HG03571 (cell line): Measurements from ENCODE around the gene EIF2B1.

Experiments used
- ATAC-seq: cut with Tn5 transposase; IDR thresholded peaks from one replicate; pipeline ENCODE4 v1.9.1; 2021; ENCODE audit not compliant: unreplicated experiment

EIF2B1 gene

DNA sequence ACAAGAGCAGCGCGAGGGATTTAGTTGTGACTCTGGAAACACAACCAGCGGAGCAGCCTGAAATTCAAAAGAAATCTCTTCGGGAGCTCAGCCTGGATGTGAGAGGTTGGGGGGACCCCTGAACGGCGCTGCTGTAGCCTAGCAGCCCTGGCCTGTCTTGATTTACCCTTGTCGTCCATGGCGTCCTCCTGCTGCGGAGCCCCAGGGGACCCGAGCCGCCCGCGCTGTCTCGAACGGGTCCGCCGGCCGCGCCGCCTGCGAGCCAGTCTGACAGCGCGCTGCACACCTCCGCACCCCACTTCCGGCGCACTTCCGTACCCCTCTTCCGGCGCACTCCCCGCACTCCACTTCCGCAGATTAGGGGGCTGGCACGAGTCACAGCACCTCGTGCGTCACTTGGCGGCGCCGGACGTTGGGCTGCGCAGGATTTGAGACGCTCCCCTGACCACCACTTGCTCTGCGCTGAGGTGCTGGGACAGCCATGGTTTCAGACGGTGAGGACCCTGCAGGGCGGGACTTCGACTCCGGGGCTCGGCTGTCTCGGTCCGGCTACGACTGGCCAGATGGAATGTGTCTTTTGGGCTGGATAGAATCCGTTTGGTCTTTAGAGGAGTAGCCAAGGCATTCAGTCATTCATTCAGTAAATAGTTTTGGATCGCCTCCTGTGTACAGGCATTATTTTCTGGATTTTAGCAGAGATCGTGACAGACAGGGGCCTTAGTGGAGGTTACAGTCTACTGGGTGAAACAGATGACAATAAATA lies at the start of gene EIF2B1, which contains the start of gene GTF2H3:
Gene EIF2B1 (minus strand): TSS at position 308 of the 763 bp plus-strand sequence. CDS start 129 bp downstream, at position 179.
Gene GTF2H3 (plus strand): TSS at position 451 of the 763 bp plus-strand sequence. CDS start 31 bp downstream, at position 482.
- peak; percentile 89 for ATAC-seq

DNA sequence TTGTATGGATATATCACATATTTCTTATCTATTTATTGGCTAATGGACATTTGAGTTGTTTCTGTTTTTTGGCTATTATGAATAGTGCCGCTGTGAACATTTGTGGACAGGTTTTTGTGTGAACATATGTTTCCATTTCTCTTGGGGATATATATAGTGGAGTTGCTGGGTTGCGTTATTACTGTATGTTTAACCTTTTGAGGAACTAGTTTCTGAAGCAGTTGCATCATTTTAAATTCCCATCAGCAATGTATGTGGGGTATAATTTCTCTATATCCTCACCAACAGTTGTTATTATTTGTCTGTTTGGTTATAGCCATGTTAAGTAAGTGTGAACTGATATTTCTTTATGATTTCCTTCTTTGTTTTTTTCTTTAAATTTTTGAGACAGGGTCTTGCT lies 48.1 kb upstream of the EIF2B1 start:
- ATAC-seq: no peak

DNA sequence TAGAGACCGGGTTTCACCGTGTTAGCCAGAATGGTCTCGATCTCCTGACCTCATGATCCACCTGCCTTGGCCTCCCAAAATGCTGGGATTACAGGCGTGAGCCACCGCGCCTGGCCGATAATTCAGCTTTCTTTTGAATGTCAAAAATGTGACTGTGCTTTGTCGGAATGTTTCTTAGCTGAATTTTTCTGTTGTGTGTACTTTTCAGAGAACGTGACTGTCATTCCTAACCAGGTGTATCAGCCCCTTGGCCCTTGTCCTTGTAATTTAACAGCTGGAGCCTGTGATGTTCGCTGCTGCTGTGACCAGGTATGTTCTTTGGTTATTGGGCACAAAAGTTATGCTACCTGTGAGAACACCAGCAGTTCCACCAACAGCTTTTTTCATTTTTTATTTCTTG lies 45.5 kb upstream of the EIF2B1 start:
- ATAC-seq: no peak

DNA sequence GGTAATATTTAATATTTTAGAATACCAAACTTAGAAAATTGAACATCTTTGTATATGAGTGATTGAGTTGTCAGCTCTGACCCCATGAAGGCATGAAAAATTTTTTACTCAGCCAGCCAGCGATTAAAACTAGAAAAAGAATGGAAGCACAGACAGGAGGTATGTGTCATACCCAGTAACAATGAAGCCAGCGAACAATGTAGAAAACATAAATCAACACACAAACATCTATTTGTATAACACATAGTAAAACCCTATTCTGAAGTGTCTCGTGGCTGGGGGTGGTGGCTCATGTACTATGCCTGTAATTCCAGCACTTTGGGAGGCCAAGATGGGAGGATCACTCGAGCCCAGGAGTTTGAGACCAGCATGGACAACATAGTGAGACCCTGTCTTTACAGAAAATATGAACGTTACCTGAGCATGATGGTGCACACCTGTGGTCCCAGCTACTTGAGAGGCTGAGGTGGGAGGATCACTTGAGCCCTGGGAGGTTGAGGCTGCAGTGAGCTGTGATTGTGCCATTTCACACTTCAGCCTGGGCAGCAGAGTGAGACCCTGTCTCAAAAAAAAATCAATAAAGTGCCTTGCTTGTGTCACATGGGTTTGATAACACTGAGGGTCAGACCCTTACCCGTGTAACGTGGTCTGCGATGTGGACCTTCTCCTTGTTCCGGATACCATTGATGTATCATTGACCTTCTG lies 43.3 kb upstream of the EIF2B1 start:
- no peak for ATAC-seq

DNA sequence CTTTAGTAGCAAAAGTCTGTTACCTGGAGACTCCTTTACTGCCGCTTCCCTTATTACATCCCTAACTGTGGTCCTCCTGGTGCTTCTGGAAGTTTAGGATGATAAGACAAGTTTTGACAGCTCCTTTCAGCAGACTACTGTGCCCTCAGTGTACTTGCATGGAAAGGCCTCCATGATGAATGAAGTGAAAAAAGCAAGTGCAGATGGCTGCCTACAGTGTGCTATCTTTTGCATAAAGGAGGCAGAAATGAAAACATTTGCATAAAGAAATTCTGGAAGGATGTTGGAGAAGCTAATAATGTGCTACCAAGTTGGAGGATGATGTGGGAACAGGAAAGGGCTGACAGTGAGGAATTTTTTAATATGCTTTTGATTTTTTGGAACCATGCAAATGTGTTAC lies 42.0 kb upstream of the EIF2B1 start:
- ATAC-seq: no peak

DNA sequence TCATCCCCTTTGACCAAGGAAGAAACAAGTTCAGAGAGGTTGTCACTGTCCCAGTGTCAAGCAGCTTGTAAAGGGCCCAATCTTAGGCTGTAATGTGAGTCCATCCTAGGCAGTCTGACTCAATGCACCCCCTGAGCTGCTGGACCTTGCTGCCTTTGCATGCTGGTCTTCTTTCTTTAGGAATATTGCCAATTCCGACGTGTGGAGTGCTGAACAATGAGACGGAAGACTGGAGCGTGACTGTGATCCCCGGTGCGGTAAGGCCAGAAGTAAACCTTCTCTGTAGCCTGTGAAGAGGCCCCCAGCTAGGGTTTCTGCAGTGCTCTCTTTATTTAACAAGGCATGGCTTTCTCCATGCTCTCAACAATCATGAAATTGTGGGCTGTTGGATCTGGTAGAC lies 38.4 kb upstream of the EIF2B1 start:
- no peak for ATAC-seq

DNA sequence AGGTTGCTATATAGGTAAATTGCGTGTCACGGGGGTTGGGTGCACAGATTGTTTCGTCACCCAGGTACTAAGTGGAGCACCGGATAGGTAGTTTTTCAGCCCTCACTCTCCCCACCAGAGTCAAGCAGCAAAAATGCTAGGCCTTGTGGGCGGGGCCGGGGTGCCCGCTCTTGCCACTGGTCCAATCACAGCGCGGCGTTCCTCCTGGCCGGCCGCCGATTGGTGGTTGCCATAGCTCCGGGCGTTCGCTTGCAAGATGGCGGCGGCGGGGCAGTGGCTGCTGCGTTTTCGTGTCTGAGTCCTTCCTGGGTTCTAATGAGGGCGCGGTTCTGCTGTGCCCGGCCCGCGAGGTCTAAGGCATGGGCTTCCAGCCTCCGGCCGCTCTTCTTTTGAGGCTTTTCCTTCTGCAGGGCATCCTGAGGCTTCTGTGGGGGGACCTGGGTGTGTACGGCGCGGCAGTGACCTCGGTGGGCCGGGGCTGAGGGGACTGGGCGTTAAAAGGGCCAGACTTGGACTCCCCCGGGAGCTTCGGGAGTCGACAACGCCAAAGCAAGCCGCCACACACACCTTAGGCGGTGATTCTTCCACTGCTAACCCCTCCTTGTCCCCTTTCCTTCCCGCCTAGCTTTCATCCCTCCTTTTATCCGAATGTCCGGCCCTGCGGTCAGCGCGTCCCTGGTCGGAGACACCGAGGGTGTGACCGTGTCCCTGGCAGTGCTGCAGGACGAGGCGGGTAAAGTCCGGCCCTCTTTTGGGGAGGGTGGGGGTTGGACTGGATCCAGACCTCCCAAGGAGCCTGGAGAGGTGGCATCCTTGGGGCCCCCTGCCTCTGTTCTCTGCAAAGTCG lies 37.6 kb upstream of the EIF2B1 start, which contains the start of gene TCTN2:
Gene TCTN2 (plus strand): TSS at position 232 of the 847 bp plus-strand sequence. CDS start 128 bp downstream, at position 360.
- ATAC-seq: peak; percentile 96

DNA sequence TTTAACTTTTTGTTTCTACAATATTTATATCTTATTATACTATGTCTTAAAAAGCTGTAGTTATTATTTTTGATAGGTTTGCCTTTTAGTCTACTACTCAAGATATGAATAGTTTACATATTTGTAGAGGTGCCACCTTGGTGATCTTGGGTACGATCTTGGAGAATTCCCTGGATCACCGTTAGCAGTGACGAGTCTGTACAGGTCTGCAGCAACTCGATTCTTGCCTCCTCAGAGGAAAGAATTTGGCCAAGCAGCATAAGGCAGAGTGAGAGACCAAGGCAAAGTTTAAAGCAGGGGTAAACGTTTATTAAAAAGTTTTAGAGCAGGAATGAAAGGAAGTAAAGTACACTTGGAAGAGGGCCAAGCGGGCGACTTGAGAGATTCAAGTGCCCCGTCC lies 34.3 kb upstream of the EIF2B1 start:
- ATAC-seq: no peak

DNA sequence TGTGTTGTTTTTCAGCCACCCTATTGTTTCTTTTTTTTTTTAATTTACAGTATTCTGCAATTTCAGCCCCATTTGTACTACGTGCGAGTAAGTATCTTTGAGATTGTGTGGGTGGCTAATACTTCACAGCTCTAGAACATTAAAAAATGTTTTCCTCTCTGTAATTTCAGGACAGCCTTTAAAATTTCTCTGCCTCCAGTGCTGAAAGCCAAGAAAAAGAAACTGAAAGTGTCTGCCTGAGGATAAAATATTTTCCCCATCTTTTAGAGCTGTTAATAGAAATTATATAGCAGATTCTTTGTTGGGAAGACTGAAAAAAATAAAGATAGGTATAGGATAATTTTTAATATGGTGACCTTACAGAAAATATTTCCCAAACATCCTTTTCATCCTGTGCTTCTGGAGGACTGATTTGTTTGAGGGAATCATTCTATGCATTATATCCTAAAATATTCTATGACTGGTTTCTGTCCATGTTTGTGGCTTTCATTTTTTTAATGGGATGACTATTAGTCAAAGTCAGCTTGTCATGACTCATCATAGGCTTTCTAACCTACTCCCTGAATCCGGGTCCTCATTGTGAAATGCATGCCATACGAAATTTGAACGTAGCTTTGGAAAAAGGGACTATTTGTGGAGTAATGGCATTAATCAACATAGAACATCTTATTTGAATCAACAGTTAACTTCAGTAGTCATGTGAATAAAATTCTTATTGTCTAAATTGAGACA lies 26.7 kb upstream of the EIF2B1 start:
- no peak for ATAC-seq

DNA sequence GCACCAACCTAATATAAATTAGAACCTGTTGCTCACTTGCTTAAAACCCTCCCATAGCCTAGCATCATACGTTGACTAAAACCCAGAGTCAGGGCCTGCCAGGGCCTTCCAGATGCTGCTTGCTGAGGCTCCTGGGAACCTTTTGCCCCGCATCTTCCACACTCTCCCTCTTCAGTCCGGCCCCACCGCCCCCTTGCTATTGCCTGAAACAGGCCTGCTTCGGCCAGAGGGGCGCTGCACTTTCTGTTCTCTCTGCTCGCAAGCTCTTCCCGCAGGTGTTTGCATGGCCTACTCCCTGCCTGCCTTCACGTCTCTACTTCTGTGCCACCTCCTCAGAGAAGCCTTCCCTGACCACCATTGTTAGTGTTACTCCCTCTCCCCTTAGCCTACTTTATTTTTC lies 23.7 kb upstream of the EIF2B1 start:
- ATAC-seq: no peak

DNA sequence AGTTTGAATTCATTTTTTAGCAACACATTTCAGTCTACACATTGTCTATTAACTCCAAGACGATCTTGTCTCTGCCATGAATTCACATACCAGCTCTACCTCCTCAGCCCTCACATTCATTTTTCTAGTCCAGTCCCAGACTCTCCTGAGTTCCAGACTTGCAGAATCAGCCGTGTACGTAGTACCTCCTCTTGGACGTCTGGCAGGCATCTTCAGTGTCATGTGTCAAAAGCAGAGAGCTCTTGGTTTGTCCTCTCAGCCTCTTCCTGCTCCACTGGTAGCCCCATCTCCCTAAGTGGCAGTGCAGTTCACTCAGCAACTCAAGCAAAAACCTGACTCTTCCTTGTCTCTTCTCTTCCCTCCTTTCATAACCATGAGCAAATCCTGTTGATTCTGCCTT lies 22.9 kb upstream of the EIF2B1 start:
- no peak for ATAC-seq

DNA sequence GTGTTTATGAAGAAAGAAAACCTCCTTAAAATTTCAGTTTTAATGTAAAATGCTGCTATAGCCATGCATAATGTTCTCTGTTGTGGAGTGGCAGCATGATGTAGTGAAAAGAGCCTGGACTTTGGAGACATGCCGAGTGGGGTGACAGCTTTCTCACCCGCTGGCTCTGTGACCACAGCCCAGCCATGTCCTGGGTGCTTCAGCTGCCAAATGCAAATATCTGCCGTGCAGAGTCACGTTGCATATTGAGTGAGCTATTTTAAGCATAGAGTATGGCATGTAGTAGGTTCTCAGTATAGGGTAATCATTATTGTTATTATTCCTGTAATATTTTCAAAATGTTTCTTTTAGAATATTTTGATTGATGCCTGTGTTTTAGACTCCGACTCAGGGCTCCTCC lies 21.9 kb upstream of the EIF2B1 start:
- ATAC-seq: peak; percentile 75

DNA sequence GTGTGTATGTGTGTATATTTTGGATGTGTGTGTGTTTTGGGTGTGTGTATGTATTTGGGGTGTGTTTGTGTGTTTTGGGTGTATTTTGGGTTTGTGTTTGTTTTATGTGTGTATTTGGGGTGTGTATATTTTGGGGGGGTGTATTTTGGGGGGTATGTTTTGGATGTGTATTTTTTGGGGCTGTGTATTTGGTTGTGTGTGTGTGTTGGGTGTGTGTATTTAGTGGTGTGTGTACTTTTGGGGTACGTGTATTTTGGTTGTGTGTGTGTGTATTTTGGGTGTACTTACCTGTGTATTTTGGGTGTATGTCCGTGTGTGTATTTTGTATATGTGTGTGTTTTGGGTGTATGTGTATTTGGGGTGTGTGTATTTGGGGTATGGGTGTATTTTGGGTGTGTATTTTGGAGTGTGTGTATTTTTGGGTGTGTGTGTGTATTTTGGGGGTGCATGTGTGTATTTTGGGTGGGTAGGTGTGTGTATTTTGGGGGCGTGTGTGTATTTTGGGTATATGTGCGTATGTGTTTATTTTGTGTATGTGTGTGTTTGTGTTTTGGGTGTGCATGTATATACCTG lies 20.7 kb upstream of the EIF2B1 start:
- ATAC-seq: no peak

DNA sequence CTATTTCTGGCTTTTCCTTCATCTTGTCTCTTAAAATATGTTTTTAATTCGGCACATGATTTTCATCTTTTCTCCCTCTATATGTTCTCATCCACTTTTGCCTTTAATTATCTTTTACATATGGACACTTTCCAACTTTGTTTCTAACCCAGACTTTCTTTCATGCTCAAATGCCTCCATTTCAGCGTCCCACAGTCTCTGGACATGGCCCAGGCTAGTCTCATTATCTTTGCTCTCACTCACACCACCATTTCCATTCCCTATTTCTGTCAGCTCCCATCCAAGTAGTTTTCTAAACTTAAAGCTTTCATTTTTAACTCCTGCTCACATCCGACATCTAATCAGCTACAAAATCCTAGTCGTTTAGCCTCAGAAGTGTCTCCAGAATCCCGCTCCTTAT lies 14.9 kb upstream of the EIF2B1 start:
- no peak for ATAC-seq

DNA sequence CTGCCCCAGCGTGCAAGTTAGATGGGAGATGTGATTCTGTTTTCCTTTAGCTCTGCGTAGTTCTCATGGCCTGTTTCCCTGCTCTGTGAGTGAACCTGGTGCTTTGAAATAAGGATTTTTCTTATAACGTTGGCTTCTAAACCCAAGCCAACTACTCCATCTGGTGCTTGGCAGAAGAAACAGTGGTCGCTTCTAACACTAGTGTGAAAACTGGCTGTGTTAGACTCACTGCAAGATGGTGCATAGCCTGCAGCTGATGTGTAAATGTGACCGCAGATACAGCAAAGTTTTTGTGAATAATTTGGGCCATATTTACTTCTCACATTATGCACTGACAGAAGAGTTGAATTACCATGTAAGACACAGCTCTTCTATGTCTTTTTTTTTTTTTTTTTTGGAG lies 12.4 kb upstream of the EIF2B1 start:
- no peak for ATAC-seq

DNA sequence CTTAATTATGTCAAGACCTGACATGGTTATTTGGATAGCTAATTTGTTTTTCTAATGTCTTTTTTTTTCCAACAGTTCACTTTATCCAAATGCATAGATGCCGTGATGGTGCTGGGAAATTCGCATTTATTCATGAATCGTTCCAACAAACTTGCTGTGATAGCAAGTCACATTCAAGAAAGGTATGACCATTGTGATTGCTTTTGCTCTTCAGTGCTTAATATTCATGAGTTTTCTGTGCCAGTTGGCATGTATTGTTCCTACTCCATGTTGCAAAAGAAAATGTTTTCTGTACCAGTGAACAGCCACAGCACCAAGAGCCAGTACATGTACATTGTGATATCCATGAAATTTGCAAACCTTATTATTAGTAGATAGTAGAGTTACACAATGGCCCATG lies 11.9 kb upstream of the EIF2B1 start:
- no peak for ATAC-seq

DNA sequence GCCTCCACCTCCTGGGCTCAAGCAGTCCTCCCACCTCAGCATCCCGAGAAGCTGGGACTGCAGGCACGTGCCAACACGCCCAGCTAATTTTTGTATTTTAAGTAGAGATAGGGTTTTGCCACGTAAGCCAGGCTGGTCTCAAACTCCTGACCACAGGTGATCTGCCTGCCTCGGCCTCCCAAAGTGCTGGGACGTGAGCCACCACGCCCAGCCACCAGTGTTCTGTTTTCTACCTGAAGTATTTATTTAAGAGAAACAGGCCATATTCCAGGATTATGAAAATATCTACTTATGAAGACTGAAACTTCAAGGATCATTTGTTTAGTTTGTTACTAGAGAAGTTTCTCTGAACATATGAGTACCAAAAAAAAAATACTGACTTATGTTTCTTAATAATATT lies 10.4 kb upstream of the EIF2B1 start:
- ATAC-seq: no peak

DNA sequence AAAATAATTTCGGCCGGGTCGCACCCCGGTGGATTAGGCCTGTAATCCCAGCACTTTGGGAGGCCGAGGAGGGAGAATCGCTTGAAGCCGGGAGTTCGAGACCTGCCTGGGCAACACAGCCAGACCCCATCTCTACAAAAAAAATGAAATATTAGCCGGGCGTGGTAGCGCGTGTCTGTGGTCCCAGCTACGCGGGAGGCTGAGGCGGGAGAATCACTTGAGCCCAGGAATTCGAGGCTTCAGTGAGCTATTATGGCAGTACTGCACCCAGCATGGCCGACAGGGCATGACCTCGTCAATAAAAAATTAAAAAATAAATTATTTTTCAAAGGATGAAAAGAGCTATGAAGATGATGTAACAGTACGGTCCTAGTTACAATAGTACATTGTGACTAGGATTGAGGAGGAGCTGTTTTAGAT lies 666 bp upstream of the EIF2B1 start:
- ATAC-seq: no peak

DNA sequence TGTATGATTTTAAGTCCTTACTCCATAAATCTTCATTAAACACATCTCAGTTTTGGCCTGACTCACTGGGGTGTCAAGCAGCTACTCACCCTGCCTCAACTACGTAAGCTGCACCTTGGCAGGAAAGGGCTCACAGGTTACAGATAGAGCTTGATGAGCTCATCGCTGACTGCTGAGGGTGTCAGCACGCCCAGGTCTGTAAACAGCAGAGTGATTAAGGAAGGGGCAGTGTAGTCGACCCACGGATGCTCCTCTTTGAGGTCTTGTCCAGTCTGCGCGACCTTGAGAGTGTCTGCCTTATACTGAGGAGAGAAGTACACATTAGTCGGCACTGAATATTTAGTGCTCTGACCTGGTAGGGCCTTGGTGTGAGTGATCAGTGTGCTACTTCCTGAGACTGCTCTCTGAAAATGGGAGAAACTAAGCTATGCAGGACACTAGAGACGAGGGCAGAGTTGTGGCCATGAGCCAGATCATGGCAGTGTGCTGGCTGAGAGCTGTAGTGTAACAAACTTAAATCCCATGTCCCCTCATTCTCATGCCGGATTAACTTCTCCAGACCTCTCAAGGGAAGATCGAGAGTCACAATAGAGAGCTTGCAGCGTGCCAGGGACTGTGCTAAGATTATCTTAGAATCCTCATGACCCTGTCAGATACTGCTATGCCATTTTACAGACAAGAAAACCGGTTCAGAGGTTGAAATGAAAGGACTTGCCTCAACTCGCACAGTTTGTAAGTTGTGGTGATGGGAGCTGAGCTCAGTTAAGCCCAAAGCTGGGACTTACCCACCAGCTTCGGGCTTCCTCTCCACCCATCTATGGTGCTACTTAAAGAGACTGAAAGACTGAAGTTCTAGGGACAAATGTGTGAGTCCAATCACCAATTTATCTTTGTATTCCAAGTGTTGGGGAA lies 11.6 kb downstream of the EIF2B1 start:
- ATAC-seq: no peak
